ENCODE measurements around the gene GATA5. TPM values are rescaled to one million over a fixed set of nuclear protein-coding genes. Genes with fewer than 3 reads are reported as not detected.

The GATA5 gene
- polyA plus RNA-seq, 1 of the 3 experiments (the other 2 are of a cell fraction) = not detected

DNA sequence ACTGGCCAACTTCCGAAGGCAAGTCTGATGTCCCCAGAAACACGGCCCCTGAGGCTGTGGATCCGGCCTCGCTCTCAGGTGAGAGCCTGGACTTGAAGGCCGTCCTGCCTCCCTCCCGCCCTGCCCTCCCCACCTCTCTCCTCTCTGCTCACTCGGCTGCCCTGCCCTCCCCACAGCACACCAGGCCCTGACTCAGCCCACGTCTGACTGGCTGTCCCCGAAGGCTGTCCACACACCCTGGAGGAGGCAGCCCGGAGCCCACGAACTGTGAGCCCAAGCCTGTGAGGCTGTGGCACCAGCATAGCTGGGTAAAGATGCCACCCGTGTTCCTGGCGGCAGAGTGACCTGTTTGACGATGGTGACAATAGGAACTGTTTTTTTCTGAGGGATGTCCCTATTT, 16.3 kb downstream of the GATA5 start:
- CTCF ChIA-PET = no interaction called here
- 27% methylated on average over 5 of the region's 14 CpGs for WGBS (ENCODE audit: low lambda C conversion rate)
- no peak overlapping the region for H2AFZ ChIP-seq (ENCODE audit: low read depth)
- H3K27me3 ChIP-seq (ENCODE audit: insufficient read depth) = no peaks in the 10 kb centered on the region
- H3K9me2 ChIP-seq = no peaks in the 10 kb centered on the region
- no peaks in the 10 kb centered on the region for H3F3A ChIP-seq (replicated peaks; ENCODE audit: insufficient read depth)
- H3K4me1 ChIP-seq (ENCODE audit: control insufficient read depth in 1 of 2, insufficient read depth in 2 of 2, low read depth in 1 of 2, low read length in 1 of 2) = no peaks in the 10 kb centered on the region; a peak in 1 of 4 replicates
- no peak for DNase-seq
- no peak overlapping the region for H3K9ac ChIP-seq
- no peak overlapping the region for H3K27ac ChIP-seq (ENCODE audit: low read depth in 2 of 2, low read length in 1 of 2)
- no peak overlapping the region for H3K4me2 ChIP-seq
- no peak overlapping the region for H3K4me3 ChIP-seq (ENCODE audit: low read depth in 2 of 2, low read length in 1 of 2)
- H3K36me3 ChIP-seq (replicated peaks in 1 of 2; ENCODE audit: control insufficient read depth in 1 of 2, insufficient read depth in 2 of 2, low read length in 1 of 2) = no peaks in the 10 kb centered on the region
- no peaks in the 10 kb centered on the region for H3K9me3 ChIP-seq
- POLR2A ChIA-PET = no interaction called here
- no peaks in the 10 kb centered on the region for H3K79me2 ChIP-seq (ENCODE audit: insufficient read depth)
- TF ChIP-seq MEF2A (IDR thresholded peaks at IDR 0.05; ENCODE audit: borderline replicate concordance, low read depth) = no peak
- no peak for TF ChIP-seq FOXM1 (IDR thresholded peaks at IDR 0.05; ENCODE audit: low read depth)
- no peak for TF ChIP-seq TCF12 (IDR thresholded peaks at IDR 0.05)
- TF ChIP-seq ELF1 (IDR thresholded peaks at IDR 0.05) = no peak
- TF ChIP-seq RCOR1 (IDR thresholded peaks at IDR 0.05; ENCODE audit: low read length) = no peak
- TF ChIP-seq, protein P1, sequence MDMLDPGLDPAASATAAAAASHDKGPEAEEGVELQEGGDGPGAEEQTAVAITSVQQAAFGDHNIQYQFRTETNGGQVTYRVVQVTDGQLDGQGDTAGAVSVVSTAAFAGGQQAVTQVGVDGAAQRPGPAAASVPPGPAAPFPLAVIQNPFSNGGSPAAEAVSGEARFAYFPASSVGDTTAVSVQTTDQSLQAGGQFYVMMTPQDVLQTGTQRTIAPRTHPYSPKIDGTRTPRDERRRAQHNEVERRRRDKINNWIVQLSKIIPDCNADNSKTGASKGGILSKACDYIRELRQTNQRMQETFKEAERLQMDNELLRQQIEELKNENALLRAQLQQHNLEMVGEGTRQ (IDR thresholded peaks at IDR 0.05; ENCODE audit: borderline replicate concordance, low read depth, low read length) = no peak
- TF ChIP-seq, protein P2, sequence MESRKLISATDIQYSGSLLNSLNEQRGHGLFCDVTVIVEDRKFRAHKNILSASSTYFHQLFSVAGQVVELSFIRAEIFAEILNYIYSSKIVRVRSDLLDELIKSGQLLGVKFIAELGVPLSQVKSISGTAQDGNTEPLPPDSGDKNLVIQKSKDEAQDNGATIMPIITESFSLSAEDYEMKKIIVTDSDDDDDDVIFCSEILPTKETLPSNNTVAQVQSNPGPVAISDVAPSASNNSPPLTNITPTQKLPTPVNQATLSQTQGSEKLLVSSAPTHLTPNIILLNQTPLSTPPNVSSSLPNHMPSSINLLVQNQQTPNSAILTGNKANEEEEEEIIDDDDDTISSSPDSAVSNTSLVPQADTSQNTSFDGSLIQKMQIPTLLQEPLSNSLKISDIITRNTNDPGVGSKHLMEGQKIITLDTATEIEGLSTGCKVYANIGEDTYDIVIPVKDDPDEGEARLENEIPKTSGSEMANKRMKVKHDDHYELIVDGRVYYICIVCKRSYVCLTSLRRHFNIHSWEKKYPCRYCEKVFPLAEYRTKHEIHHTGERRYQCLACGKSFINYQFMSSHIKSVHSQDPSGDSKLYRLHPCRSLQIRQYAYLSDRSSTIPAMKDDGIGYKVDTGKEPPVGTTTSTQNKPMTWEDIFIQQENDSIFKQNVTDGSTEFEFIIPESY (IDR thresholded peaks at IDR 0.05; ENCODE audit: borderline replicate concordance, low read depth) = no peak
- TF ChIP-seq, protein P3, sequence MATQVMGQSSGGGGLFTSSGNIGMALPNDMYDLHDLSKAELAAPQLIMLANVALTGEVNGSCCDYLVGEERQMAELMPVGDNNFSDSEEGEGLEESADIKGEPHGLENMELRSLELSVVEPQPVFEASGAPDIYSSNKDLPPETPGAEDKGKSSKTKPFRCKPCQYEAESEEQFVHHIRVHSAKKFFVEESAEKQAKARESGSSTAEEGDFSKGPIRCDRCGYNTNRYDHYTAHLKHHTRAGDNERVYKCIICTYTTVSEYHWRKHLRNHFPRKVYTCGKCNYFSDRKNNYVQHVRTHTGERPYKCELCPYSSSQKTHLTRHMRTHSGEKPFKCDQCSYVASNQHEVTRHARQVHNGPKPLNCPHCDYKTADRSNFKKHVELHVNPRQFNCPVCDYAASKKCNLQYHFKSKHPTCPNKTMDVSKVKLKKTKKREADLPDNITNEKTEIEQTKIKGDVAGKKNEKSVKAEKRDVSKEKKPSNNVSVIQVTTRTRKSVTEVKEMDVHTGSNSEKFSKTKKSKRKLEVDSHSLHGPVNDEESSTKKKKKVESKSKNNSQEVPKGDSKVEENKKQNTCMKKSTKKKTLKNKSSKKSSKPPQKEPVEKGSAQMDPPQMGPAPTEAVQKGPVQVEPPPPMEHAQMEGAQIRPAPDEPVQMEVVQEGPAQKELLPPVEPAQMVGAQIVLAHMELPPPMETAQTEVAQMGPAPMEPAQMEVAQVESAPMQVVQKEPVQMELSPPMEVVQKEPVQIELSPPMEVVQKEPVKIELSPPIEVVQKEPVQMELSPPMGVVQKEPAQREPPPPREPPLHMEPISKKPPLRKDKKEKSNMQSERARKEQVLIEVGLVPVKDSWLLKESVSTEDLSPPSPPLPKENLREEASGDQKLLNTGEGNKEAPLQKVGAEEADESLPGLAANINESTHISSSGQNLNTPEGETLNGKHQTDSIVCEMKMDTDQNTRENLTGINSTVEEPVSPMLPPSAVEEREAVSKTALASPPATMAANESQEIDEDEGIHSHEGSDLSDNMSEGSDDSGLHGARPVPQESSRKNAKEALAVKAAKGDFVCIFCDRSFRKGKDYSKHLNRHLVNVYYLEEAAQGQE (IDR thresholded peaks at IDR 0.05; ENCODE audit: low read depth, low read length) = no peak
- no peak for TF ChIP-seq SMC3 (IDR thresholded peaks at IDR 0.05; ENCODE audit: low read depth, low read length)
- no peak for TF ChIP-seq FOXJ3 (CRISPR knock-in tag; IDR thresholded peaks at IDR 0.05)
- no peak for TF ChIP-seq MXI1 (IDR thresholded peaks at IDR 0.05; ENCODE audit: low read depth, low read length)
- TF ChIP-seq GATA2 (CRISPR knock-in tag; IDR thresholded peaks at IDR 0.05) = no peak
- TF ChIP-seq, protein P4, sequence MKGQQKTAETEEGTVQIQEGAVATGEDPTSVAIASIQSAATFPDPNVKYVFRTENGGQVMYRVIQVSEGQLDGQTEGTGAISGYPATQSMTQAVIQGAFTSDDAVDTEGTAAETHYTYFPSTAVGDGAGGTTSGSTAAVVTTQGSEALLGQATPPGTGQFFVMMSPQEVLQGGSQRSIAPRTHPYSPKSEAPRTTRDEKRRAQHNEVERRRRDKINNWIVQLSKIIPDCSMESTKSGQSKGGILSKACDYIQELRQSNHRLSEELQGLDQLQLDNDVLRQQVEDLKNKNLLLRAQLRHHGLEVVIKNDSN (IDR thresholded peaks at IDR 0.05; ENCODE audit: borderline replicate concordance, low read depth) = no peak
- H4K20me1 ChIP-seq (ENCODE audit: insufficient read depth) = no peaks in the 10 kb centered on the region
